ENCODE results near the gene PIK3R3. TPM values are rescaled to one million over a fixed set of nuclear protein-coding genes. Genes with fewer than 3 reads are reported as not detected.
"Not testable (repeated sequence)": the region's sequence is repeated elsewhere in the genome, so short reads cannot be mapped to it uniquely, and the experiment has no call there.

The PIK3R3 gene
- total RNA-seq, 1 donor from 2014 or later, result 55.3 TPM

DNA sequence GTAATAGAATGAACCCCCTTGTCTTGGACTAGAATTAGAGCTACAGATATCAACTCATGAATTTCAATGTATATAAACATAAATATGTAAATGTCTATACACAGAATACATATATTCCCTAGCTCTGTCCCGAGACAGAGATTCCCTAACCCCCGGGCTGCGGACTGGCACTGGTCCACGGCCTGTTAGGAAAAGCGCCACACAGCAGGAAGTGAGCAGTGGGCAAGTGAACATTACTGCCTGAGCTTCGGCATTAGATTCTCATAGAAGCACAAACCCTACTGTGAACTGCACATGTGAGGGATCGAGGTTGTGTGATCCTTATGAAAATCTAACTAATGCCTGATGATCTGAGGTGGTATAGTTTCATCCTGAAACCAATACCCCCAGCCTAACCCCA lies 51.2 kb downstream of the PIK3R3 start:
- no peak for DNase-seq (ENCODE audit: low spot score)
- intact Hi-C loops (cut with DNase I), result no loop called here

DNA sequence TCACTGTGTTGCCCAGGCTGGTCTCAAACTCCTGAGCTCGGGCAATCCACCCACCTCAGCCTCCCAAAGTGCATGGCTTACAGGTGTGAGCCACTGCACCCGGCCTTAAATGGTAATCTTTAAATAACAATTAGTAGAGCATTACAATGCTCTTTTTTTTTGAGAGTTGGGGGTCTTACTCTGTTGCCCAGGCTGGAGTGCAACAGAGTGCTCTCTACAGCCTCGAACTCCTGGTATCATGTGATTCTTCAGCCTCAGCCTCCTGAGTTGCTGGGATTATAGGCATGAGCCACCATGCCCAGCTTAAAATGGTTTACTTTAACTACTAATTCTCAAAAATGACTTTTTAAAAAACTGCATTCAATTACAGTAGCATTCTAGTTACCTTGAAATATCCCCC lies 52.2 kb downstream of the PIK3R3 start:
- no peak for DNase-seq (ENCODE audit: low spot score)
- intact Hi-C loops (cut with DNase I), result no loop called here

GRCh38 chr1:46077644-46078043 lies 54.8 kb downstream of the PIK3R3 start:
- intact Hi-C loops (cut with DNase I), result no loop called here
- no peak for DNase-seq (ENCODE audit: low spot score)

- intact Hi-C loops (cut with DNase I), result no loop called here
Measured at GRCh38 chr1:46076343-46076742, 56.1 kb downstream of the PIK3R3 start.

DNA sequence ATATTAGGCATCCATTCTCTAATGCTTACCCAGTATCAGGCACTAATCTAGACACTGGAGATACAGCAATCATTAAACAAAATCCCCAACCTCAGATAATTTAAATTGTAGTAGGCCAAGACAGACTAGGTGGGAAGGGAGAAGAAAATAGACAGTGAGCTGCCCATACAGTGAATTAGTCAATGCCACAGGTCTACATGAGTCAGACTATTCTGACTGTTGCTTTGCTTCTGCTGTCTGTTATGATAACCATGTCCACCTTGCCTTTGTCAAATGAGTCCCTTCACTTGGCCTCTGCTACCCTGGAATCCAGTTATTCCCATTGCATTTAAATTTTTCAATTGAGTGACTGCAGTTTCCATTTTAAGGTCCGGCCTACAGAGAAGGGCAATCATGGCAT lies 59.5 kb downstream of the PIK3R3 start:
- intact Hi-C loops (cut with DNase I), result loop anchor here (5.0 kb wide), 1 partner anchor 34 kb away; no protein-coding TSS in a partner anchor
- DNase-seq (ENCODE audit: low spot score), result no peak

More at GRCh38 chr1:46076343-46076742, 56.1 kb downstream of the PIK3R3 start:
- no peak for DNase-seq (ENCODE audit: low spot score)

DNA sequence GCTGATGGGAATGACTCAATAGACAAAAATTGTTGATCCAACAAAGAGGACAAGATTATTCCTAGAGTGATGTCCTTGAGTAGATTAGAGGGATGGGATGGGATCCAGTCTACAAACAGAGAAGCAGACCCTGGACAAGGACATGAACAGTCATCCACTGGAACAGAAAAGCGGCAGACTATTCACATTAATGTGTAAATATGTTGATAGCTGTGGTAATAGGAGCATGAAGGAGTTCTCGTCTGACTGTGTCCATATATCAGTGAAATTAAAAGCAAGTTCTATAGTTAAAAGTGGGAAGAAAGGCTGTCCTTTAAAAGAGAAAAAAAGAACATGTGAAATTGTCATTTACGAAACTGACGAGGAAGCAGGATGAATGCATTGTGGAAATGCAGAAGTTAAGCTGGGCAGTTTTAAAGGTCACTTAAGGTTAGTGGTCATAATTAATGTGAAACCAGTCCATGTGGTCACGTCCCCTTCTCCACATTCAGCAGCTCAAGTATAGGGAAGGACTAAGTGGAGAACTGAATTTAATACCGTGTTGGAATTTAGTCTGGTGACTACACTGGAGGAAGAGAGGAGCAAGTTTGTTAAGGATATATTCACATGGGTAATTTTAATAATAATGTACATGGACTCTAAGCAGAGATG lies 62.1 kb downstream of the PIK3R3 start:
- no peak for DNase-seq (ENCODE audit: low spot score)
- intact Hi-C loops (cut with DNase I), result loop anchor here (5.0 kb wide), 1 partner anchor 37 kb away; no protein-coding TSS in a partner anchor

DNA sequence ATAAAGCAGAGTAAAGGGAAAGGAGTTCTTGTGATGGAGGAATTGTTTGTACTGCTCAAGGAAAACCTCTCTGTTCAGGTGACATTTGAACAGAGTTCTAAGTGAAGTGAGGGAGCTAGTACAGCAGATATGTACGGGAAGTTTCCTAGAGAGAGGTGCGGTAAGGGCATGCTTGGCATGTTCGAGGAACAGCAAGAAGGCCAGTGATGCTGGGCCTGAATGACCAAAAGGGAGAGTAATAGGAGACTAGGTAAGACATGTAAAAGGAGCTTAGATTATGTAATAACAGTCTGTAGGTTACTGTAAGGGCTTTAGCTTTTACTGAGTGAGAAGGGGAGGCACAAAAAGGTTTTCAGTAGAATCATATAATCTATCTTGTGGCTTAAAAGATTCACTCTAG lies 63.9 kb downstream of the PIK3R3 start:
- DNase-seq (ENCODE audit: low spot score), result no peak
- intact Hi-C loops (cut with DNase I), result no loop called here

- no peak for DNase-seq (ENCODE audit: low spot score)
- intact Hi-C loops (cut with DNase I), result no loop called here
Measured at GRCh38 chr1:46067652-46068051, 64.8 kb downstream of the PIK3R3 start.

GRCh38 chr1:46065405-46065804 lies 67.0 kb downstream of the PIK3R3 start:
- no peak for DNase-seq (ENCODE audit: low spot score)
- intact Hi-C loops (cut with DNase I), result no loop called here

GRCh38 chr1:46064708-46065107 lies 67.7 kb downstream of the PIK3R3 start:
- intact Hi-C loops (cut with DNase I), result no loop called here
- DNase-seq (ENCODE audit: low spot score), result no peak

- no peak for DNase-seq (ENCODE audit: low spot score)
- intact Hi-C loops (cut with DNase I), result no loop called here
Measured at GRCh38 chr1:46062651-46063319, 69.6 kb downstream of the PIK3R3 start.

DNA sequence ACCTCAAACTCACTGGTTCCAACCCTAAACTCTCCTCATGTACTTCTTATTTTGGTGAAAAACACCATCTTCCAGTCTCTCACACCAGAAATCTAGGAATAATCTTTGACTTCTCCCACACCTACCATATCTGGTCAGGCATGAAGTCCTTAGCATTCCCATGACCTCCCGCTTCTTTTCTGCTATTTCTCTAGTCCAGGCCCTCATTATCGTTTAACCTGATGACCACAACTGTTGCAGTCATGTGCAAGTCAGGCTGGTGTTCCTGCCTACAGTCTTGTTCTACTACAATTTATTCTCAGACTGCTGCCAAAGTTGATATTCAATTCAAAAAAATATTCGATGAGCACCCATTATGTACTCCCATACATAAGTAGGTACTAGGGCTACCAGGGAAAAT lies 71.3 kb downstream of the PIK3R3 start:
- no peak for DNase-seq (ENCODE audit: low spot score)
- intact Hi-C loops (cut with DNase I), result no loop called here

GRCh38 chr1:46058936-46059335 lies 73.5 kb downstream of the PIK3R3 start:
- intact Hi-C loops (cut with DNase I), result no loop called here
- no peak for DNase-seq (ENCODE audit: low spot score)

- intact Hi-C loops (cut with DNase I), result no loop called here
- DNase-seq (ENCODE audit: low spot score), result no peak
Measured at GRCh38 chr1:46057781-46058180, 74.6 kb downstream of the PIK3R3 start.

GRCh38 chr1:46057215-46057614 lies 75.2 kb downstream of the PIK3R3 start:
- DNase-seq (ENCODE audit: low spot score); intact Hi-C loops (cut with DNase I): not testable (repeated sequence)

- no peak for DNase-seq (ENCODE audit: low spot score)
- intact Hi-C loops (cut with DNase I), result no loop called here
Measured at GRCh38 chr1:46056325-46056724, 76.1 kb downstream of the PIK3R3 start.

- intact Hi-C loops (cut with DNase I), result no loop called here
- no peak for DNase-seq (ENCODE audit: low spot score)
Measured at GRCh38 chr1:46053734-46054133, 78.7 kb downstream of the PIK3R3 start.

DNA sequence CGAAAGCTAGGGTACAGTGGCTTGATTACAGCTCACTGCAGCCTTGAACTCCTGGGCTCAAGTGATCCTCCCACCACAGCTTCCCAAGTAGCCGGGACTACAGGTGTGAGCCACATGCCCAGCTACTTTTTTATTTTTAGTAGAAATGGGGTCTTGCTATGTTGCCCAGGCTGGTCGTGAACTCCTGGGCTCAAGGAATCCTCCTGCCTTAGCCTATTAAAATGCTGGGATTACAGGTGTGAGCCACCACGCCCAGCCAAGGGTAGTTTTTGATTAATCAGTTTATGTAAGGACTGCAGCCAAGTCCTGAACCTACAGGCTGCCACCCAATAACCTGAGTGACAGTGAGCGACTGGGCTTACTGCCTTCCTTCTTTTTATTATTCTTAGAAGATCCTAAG lies 88.3 kb downstream of the PIK3R3 start:
- DNase-seq (ENCODE audit: low spot score), result no peak
- intact Hi-C loops (cut with DNase I), result no loop called here

DNA sequence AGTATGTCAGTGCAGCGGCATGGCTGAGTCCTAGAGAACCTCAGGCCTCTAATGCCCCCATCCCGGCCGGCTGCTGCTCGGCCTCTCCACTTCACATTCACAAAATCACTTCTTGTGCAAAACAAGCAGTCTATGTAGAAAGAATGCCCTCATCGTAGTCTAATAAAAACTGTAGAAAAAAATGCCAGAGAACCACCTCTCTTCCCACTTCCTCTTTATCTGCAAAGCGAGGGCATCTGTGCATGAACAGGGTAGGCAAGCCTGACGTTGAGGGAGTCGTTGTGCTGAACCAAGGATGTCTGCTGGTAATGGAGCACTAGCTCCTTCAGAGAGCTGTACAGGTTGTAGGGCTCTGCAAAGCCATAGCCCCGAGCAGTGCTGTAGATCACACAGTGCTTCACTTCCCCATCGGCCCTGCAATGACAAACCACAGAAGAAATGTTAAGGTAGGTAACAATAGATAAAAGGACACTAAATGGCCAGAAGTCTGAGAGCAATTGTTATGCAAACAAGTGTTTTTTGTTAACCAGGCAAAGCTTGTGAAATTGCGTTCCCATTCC lies 88.9 kb downstream of the PIK3R3 start:
- DNase-seq (ENCODE audit: low spot score), result no peak
- intact Hi-C loops (cut with DNase I), result no loop called here

DNA sequence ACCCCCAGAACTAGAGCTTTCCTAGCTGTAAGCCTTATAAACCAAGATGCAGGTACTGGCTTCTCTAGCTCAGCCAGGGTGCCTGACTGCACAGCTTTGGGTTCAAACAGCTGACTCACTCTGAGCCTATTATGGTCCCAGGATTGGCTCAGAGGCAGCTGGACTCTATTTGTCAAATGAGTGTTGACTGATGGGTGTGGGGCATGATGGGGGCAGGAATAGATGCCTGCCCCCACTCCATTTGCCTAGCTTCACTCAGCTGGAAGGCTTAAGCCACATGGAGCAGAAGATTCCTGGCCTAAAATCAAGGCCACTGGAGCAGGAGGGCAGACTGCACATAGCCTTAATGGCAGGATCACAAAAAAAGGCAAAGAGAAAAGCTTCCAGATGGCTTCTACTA lies 90.5 kb downstream of the PIK3R3 start:
- intact Hi-C loops (cut with DNase I), result no loop called here
- DNase-seq (ENCODE audit: low spot score), result no peak

- DNase-seq (ENCODE audit: low spot score), result no peak
- intact Hi-C loops (cut with DNase I), result no loop called here
Measured at GRCh38 chr1:46041551-46041950, 90.9 kb downstream of the PIK3R3 start.

Data from cardiac septum (tissue), 1 donor.